HG03378 (cell line): ENCODE measurements around the gene NXPH2.
A peak's percentile ranks its signal among the peaks of the same experiment; 100 is the strongest.

Experiments used
- ATAC-seq: cut with Tn5 transposase; IDR thresholded peaks from one replicate; pipeline ENCODE4 v1.9.1; 2021; ENCODE audit warnings: mild to moderate bottlenecking, moderate library complexity; ENCODE audit not compliant: unreplicated experiment

Gene NXPH2

GRCh38 chr2:138712212-138712979 is 67.8 kb downstream of the NXPH2 start:
- peak; percentile 96 for ATAC-seq

- peak; percentile 50 for ATAC-seq
These were observed 68.4 kb downstream of the NXPH2 start for GRCh38 chr2:138711812-138712211.

- ATAC-seq, result no peak
These were observed 71.4 kb downstream of the NXPH2 start for GRCh38 chr2:138708682-138709241.

GRCh38 chr2:138707392-138708074 is 72.7 kb downstream of the NXPH2 start:
- no peak for ATAC-seq

- no peak for ATAC-seq
These were observed 76.9 kb downstream of the NXPH2 start for GRCh38 chr2:138703242-138703641.

GRCh38 chr2:138700716-138701115 is 79.5 kb downstream of the NXPH2 start:
- no peak for ATAC-seq

GRCh38 chr2:138699421-138699820 is 80.8 kb downstream of the NXPH2 start:
- ATAC-seq, result no peak

GRCh38 chr2:138698428-138698827 is 81.8 kb downstream of the NXPH2 start:
- ATAC-seq, result no peak

GRCh38 chr2:138691667-138692066 is 88.5 kb downstream of the NXPH2 start:
- ATAC-seq, result no peak

GRCh38 chr2:138689705-138690104 is 90.5 kb downstream of the NXPH2 start:
- ATAC-seq, result peak; percentile 73

- ATAC-seq, result no peak
These were observed 98.0 kb downstream of the NXPH2 start for GRCh38 chr2:138682163-138682562.

GRCh38 chr2:138677221-138677620 is 103.0 kb downstream of the NXPH2 start:
- no peak for ATAC-seq

- ATAC-seq, result no peak
These were observed 103.6 kb downstream of the NXPH2 start for GRCh38 chr2:138676619-138677021.

GRCh38 chr2:138671566-138671965 is 108.6 kb downstream of the NXPH2 start:
- no peak for ATAC-seq

GRCh38 chr2:138670734-138671133 is 109.5 kb downstream of the NXPH2 start:
- ATAC-seq, result no peak

- no peak for ATAC-seq
These were observed 114.3 kb downstream of the NXPH2 start for GRCh38 chr2:138665937-138666336.

- ATAC-seq, result no peak
These were observed 121.8 kb downstream of the NXPH2 start for GRCh38 chr2:138658187-138658894.

GRCh38 chr2:138654146-138654545 is 126.0 kb downstream of the NXPH2 start:
- ATAC-seq, result no peak

- ATAC-seq, result no peak
These were observed 127.8 kb downstream of the NXPH2 start for GRCh38 chr2:138652378-138652777.

GRCh38 chr2:138649571-138649970 is 130.6 kb downstream of the NXPH2 start:
- no peak for ATAC-seq

- ATAC-seq, result no peak
These were observed 131.6 kb downstream of the NXPH2 start for GRCh38 chr2:138648606-138649005.
